ENCODE results near the gene SEC14L3.

- TF ChIP-seq CTCF (IDR thresholded peaks at IDR 0.05) = no peak
- no peak for TF ChIP-seq POLR2A (IDR thresholded peaks at IDR 0.05)
- no peak for TF ChIP-seq POLR2AphosphoS5 (IDR thresholded peaks at IDR 0.05; ENCODE audit: insufficient read depth in 1 of 2, low read depth in 1 of 2)
These were observed 23.4 kb upstream of the SEC14L3 start for GRCh38 chr22:30495041-30495784.
